Stimulated activated CD8-positive, alpha-beta memory T cell treated with anti-CD3 and anti-CD28 coated beads, Interleukin-12 subunit alpha, Interleukin-12 subunit beta, amount 100 ng/mL, for 1 hour (primary cell): ENCODE results near the gene SEC63.
"Not testable (repeated sequence)": the region's sequence is repeated elsewhere in the genome, so short reads cannot be mapped to it uniquely, and the experiment has no call there.

Source experiments
- DNase-seq: peaks from one replicate; pipeline ENCODE4 v3.0.0-alpha.2; 2020; ENCODE audit warnings: low read depth

Gene SEC63

GRCh38 chr6:107860963-107861362 is 97.0 kb downstream of the SEC63 start:
- not testable (repeated sequence) for DNase-seq

- DNase-seq: not testable (repeated sequence)
Measured at GRCh38 chr6:107860144-107860543, 97.9 kb downstream of the SEC63 start.

GRCh38 chr6:107853230-107853629 is 104.8 kb downstream of the SEC63 start:
- DNase-seq: no peak

GRCh38 chr6:107849325-107849724 is 108.7 kb downstream of the SEC63 start:
- DNase-seq: no peak

- DNase-seq: peak; percentile 68
Measured at GRCh38 chr6:107847844-107848802, 109.9 kb downstream of the SEC63 start.

- DNase-seq: no peak
Measured at GRCh38 chr6:107846262-107846795, 111.7 kb downstream of the SEC63 start.

GRCh38 chr6:107845777-107846176 is 112.2 kb downstream of the SEC63 start:
- DNase-seq: no peak

- DNase-seq: no peak
Measured at GRCh38 chr6:107843400-107843799, 114.6 kb downstream of the SEC63 start.

- no peak for DNase-seq
Measured at GRCh38 chr6:107841275-107841670, 116.7 kb downstream of the SEC63 start.

- no peak for DNase-seq
Measured at GRCh38 chr6:107840636-107841274, 117.3 kb downstream of the SEC63 start.

GRCh38 chr6:107833136-107833535 is 124.9 kb downstream of the SEC63 start:
- DNase-seq: no peak

- no peak for DNase-seq
Measured at GRCh38 chr6:107832151-107833056, 125.6 kb downstream of the SEC63 start.

GRCh38 chr6:107830060-107830459 is 127.9 kb downstream of the SEC63 start:
- DNase-seq: no peak

GRCh38 chr6:107827541-107827940 is 130.5 kb downstream of the SEC63 start:
- DNase-seq: no peak

GRCh38 chr6:107823047-107823557 is 134.9 kb downstream of the SEC63 start:
- DNase-seq: peak; percentile 41

GRCh38 chr6:107822176-107823046 is 135.6 kb downstream of the SEC63 start:
- peak; percentile 35 for DNase-seq

GRCh38 chr6:107821591-107821990 is 136.4 kb downstream of the SEC63 start:
- DNase-seq: no peak

GRCh38 chr6:107820338-107821261 is 137.4 kb downstream of the SEC63 start:
- DNase-seq: no peak

- DNase-seq: no peak
Measured at GRCh38 chr6:107819964-107820337, 138.1 kb downstream of the SEC63 start.

- DNase-seq: no peak
Measured at GRCh38 chr6:107819217-107819616, 138.8 kb downstream of the SEC63 start.
